ENCODE results near the gene RSAD1. TPM values are rescaled to one million over a fixed set of nuclear protein-coding genes. Genes with fewer than 3 reads are reported as not detected.

The RSAD1 gene
- total and polyA plus RNA-seq, 10 of the 15 experiments (the other 5 are each of a cell fraction or from before 2014, with no cell fraction given), result 2.5 to 28.1 (median 22.6) TPM

DNA sequence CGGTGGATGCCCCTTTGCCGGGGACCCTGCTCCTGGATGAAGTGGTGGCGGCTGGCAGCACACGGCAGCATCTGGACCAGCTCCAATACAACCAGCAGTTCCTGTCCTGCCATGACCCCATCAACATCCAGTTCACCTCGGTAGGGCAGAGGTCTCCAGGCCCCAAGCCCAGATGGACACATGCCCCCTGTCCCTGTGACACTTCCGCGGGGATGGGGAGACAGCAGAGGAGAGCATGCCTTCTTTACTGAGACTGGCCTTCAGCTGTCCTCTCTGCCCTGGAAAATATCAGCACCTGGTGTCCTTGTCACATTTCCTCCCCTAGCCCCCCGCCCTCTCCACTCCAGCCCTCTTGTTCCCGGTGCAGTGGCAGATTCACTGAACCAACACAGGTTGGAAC is 16.2 kb upstream of the RSAD1 start:
- DNase-seq (ENCODE audit: low read depth, low spot score), result no peak
- ChIA-PET CTCF (interaction anchor here (0.6 kb wide), 1 partner anchor 16 kb away, joined by 3 read pairs; no protein-coding TSS in a partner anchor), POLR2A (no interaction called here), SMC1A (ENCODE audit: uncharacterized antibody, unreplicated experiment) (no interaction called here), RAD21 (ENCODE audit: unreplicated experiment) (no interaction called here)
- H3K4me2 ChIP-seq (ENCODE audit: control insufficient read depth, insufficient read depth), result no peak overlapping the region
- WGBS (ENCODE audit: insufficient coverage, insufficient replicate concordance, low lambda C conversion rate, missing lambda C conversion rate), result 56% methylated on average over 7 of the region's 9 CpGs
- no peaks in the 10 kb centered on the region; a peak in 1 of 4 replicates for H3K27me3 ChIP-seq (replicated peaks in 1 of 2; ENCODE audit: control insufficient read depth in 2 of 2, insufficient read depth in 2 of 2, low read length in 1 of 2)
- no peaks in the 10 kb centered on the region for H4K20me1 ChIP-seq (ENCODE audit: control insufficient read depth, insufficient read depth)
- H3K9ac ChIP-seq (ENCODE audit: control insufficient read depth, insufficient read depth, low read length), result no peak overlapping the region
- intact Hi-C loops (cut with micrococcal nuclease; ENCODE audit: unreplicated experiment) (no loop called here), in situ Hi-C loops (cut with MboI) (no loop called here)
- H3K4me1 ChIP-seq (ENCODE audit: control insufficient read depth, insufficient read depth, low read length), result no peaks in the 10 kb centered on the region
- TF ChIP-seq PML (IDR thresholded peaks at IDR 0.05; ENCODE audit: low read length), result no peak
- TF ChIP-seq, protein P1, sequence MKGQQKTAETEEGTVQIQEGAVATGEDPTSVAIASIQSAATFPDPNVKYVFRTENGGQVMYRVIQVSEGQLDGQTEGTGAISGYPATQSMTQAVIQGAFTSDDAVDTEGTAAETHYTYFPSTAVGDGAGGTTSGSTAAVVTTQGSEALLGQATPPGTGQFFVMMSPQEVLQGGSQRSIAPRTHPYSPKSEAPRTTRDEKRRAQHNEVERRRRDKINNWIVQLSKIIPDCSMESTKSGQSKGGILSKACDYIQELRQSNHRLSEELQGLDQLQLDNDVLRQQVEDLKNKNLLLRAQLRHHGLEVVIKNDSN (IDR thresholded peaks at IDR 0.05; ENCODE audit: borderline replicate concordance, extremely low read length, insufficient read depth, low read depth, low read length), result no peak
- TF ChIP-seq NFYA (IDR thresholded peaks at IDR 0.05; ENCODE audit: borderline replicate concordance, low read depth, low read length), result no peak
- TF ChIP-seq, protein P2, sequence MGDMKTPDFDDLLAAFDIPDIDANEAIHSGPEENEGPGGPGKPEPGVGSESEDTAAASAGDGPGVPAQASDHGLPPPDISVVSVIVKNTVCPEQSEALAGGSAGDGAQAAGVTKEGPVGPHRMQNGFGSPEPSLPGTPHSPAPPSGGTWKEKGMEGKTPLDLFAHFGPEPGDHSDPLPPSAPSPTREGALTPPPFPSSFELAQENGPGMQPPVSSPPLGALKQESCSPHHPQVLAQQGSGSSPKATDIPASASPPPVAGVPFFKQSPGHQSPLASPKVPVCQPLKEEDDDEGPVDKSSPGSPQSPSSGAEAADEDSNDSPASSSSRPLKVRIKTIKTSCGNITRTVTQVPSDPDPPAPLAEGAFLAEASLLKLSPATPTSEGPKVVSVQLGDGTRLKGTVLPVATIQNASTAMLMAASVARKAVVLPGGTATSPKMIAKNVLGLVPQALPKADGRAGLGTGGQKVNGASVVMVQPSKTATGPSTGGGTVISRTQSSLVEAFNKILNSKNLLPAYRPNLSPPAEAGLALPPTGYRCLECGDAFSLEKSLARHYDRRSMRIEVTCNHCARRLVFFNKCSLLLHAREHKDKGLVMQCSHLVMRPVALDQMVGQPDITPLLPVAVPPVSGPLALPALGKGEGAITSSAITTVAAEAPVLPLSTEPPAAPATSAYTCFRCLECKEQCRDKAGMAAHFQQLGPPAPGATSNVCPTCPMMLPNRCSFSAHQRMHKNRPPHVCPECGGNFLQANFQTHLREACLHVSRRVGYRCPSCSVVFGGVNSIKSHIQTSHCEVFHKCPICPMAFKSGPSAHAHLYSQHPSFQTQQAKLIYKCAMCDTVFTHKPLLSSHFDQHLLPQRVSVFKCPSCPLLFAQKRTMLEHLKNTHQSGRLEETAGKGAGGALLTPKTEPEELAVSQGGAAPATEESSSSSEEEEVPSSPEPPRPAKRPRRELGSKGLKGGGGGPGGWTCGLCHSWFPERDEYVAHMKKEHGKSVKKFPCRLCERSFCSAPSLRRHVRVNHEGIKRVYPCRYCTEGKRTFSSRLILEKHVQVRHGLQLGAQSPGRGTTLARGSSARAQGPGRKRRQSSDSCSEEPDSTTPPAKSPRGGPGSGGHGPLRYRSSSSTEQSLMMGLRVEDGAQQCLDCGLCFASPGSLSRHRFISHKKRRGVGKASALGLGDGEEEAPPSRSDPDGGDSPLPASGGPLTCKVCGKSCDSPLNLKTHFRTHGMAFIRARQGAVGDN (IDR thresholded peaks at IDR 0.05), result no peak
- TF ChIP-seq MTA3 (IDR thresholded peaks at IDR 0.05; ENCODE audit: borderline replicate concordance, low read length), result no peak
- TF ChIP-seq SRF (IDR thresholded peaks at IDR 0.05; ENCODE audit: low read depth in 2 of 2, low read length in 2 of 2), result no peak
- TF ChIP-seq, protein P3, sequence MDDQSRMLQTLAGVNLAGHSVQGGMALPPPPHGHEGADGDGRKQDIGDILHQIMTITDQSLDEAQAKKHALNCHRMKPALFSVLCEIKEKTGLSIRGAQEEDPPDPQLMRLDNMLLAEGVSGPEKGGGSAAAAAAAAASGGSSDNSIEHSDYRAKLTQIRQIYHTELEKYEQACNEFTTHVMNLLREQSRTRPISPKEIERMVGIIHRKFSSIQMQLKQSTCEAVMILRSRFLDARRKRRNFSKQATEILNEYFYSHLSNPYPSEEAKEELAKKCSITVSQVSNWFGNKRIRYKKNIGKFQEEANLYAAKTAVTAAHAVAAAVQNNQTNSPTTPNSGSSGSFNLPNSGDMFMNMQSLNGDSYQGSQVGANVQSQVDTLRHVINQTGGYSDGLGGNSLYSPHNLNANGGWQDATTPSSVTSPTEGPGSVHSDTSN (IDR thresholded peaks at IDR 0.05; ENCODE audit: insufficient replicate concordance, low read depth, low read length), result no peak
- no peak for TF ChIP-seq SIN3A (IDR thresholded peaks at IDR 0.05; ENCODE audit: low read depth, low read length)
- TF ChIP-seq ZNF24 (IDR thresholded peaks at IDR 0.05), result no peak
- no peak for TF ChIP-seq SUZ12 (IDR thresholded peaks at IDR 0.05; ENCODE audit: unreplicated experiment)
- TF ChIP-seq RELA (IDR thresholded peaks at IDR 0.05; ENCODE audit: borderline replicate concordance, partially characterized antibody), result no peak
- no peak for TF ChIP-seq TCF12 (IDR thresholded peaks at IDR 0.05; ENCODE audit: low read depth, low read length)
- TF ChIP-seq HDAC2 (IDR thresholded peaks at IDR 0.05), result no peak
- no peak for TF ChIP-seq SMAD5 (IDR thresholded peaks at IDR 0.05; ENCODE audit: low read depth)
- no peak overlapping the region for H2AFZ ChIP-seq (ENCODE audit: control insufficient read depth, low read depth, low read length)
- no peak overlapping the region for H3K27ac ChIP-seq (ENCODE audit: control insufficient read depth, insufficient read depth)
- no peak overlapping the region for H3K4me3 ChIP-seq
- H3K36me3 ChIP-seq (ENCODE audit: control insufficient read depth in 2 of 2, insufficient read depth in 2 of 2, low read length in 1 of 2), result no peaks in the 10 kb centered on the region
- BruUV-seq (replicated peaks), result no TSS peak
- no peaks in the 10 kb centered on the region for H3K9me3 ChIP-seq (replicated peaks; ENCODE audit: control insufficient read depth, insufficient read depth, low read length)
- ATAC-seq, result no peak
- H3K79me2 ChIP-seq (ENCODE audit: control insufficient read depth, insufficient read depth, low read length), result no peaks in the 10 kb centered on the region
- no peak for FAIRE-seq

Data from GM12878 (cell line).